SK-N-SH treated with all-trans-retinoic acid at 6 μM for 48 hours (cell line): Measurements from ENCODE around the gene OR6X1.

Experiments
- PATZ1 ChIP-seq: fragments of 250-450 bp; sonication (Bioruptor Pico); IDR thresholded peaks from 2 replicates; pipeline ENCODE4 v1.8.0; 2020; ENCODE audit warnings: mild to moderate bottlenecking, moderate library complexity, borderline replicate concordance
- ZFP30 ChIP-seq: fragments of 450-650 bp; formaldehyde crosslinking; IDR thresholded peaks from 2 replicates; pipeline ENCODE4 v1.5.0; 2022; ENCODE audit warnings: mild to moderate bottlenecking, moderate library complexity

GRCh38 chr11:123773959-123774358 is 19.6 kb upstream of the OR6X1 start:
- no peak for TF ChIP-seq ZFP30 (CRISPR knock-in tag)
- no peak for TF ChIP-seq PATZ1
